Measurements from ENCODE around the gene IL17RE. TPM values are rescaled to one million over a fixed set of nuclear protein-coding genes. Genes with fewer than 3 reads are reported as not detected.
A peak's percentile ranks its signal among the peaks of the same experiment; 100 is the strongest.

IL17RE gene
- total and polyA plus RNA-seq, 9 of the 15 experiments (the other 6 are each of a cell fraction or from before 2014, with no cell fraction given): 0.32 to 1.9 (median 0.51) TPM; not detected in 4

GRCh38 chr3:9884555-9885165 lies 18.0 kb upstream of the IL17RE start (continued):
- no peak for TF ChIP-seq SAP30 (IDR thresholded peaks at IDR 0.05; ENCODE audit: borderline replicate concordance, insufficient read depth, low read depth, low read length, poor library complexity, severe bottlenecking)
- TF ChIP-seq, protein P1, sequence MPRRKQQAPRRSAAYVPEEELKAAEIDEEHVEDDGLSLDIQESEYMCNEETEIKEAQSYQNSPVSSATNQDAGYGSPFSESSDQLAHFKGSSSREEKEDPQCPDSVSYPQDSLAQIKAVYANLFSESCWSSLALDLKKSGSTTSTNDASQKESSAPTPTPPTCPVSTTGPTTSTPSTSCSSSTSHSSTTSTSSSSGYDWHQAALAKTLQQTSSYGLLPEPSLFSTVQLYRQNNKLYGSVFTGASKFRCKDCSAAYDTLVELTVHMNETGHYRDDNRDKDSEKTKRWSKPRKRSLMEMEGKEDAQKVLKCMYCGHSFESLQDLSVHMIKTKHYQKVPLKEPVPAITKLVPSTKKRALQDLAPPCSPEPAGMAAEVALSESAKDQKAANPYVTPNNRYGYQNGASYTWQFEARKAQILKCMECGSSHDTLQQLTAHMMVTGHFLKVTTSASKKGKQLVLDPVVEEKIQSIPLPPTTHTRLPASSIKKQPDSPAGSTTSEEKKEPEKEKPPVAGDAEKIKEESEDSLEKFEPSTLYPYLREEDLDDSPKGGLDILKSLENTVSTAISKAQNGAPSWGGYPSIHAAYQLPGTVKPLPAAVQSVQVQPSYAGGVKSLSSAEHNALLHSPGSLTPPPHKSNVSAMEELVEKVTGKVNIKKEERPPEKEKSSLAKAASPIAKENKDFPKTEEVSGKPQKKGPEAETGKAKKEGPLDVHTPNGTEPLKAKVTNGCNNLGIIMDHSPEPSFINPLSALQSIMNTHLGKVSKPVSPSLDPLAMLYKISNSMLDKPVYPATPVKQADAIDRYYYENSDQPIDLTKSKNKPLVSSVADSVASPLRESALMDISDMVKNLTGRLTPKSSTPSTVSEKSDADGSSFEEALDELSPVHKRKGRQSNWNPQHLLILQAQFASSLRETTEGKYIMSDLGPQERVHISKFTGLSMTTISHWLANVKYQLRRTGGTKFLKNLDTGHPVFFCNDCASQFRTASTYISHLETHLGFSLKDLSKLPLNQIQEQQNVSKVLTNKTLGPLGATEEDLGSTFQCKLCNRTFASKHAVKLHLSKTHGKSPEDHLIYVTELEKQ (CRISPR knock-in tag; IDR thresholded peaks at IDR 0.05): no peak
- TF ChIP-seq THRA (IDR thresholded peaks at IDR 0.05): no peak
- TF ChIP-seq SRSF7 (optimal IDR thresholded peaks at IDR 0.05; ENCODE audit: low read depth, low read length): no peak
- TF ChIP-seq ZBTB34 (CRISPR knock-in tag; IDR thresholded peaks at IDR 0.05): no peak
- TF ChIP-seq, protein P2, sequence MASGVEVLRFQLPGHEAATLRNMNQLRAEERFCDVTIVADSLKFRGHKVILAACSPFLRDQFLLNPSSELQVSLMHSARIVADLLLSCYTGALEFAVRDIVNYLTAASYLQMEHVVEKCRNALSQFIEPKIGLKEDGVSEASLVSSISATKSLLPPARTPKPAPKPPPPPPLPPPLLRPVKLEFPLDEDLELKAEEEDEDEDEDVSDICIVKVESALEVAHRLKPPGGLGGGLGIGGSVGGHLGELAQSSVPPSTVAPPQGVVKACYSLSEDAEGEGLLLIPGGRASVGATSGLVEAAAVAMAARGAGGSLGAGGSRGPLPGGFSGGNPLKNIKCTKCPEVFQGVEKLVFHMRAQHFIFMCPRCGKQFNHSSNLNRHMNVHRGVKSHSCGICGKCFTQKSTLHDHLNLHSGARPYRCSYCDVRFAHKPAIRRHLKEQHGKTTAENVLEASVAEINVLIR (CRISPR knock-in tag; IDR thresholded peaks at IDR 0.05): no peak
- no peak for TF ChIP-seq ATF4 (CRISPR knock-in tag; IDR thresholded peaks at IDR 0.05)
- TF ChIP-seq TSC22D4 (tag; IDR thresholded peaks at IDR 0.05): no peak
- TF ChIP-seq ZNF644 (tag; IDR thresholded peaks at IDR 0.05; ENCODE audit: low read depth): no peak
- no peak for TF ChIP-seq ELF1 (tag; IDR thresholded peaks at IDR 0.05)
- TF ChIP-seq TFAP4 (CRISPR knock-in tag; IDR thresholded peaks at IDR 0.05; ENCODE audit: borderline replicate concordance): no peak
- TF ChIP-seq EHMT2 (IDR thresholded peaks at IDR 0.05): peak; percentile 23; the same call in 1 of the 2 replicates
- TF ChIP-seq, protein P3, sequence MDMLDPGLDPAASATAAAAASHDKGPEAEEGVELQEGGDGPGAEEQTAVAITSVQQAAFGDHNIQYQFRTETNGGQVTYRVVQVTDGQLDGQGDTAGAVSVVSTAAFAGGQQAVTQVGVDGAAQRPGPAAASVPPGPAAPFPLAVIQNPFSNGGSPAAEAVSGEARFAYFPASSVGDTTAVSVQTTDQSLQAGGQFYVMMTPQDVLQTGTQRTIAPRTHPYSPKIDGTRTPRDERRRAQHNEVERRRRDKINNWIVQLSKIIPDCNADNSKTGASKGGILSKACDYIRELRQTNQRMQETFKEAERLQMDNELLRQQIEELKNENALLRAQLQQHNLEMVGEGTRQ (CRISPR knock-in tag; IDR thresholded peaks at IDR 0.05): no peak
- no peak for TF ChIP-seq JUNB (CRISPR knock-in tag; conservative IDR thresholded peaks at IDR 0.05)

Measured in K562 (cell line).